ENCODE data around the gene DIAPH3.

DIAPH3 gene

GRCh38 chr13:59701261-59701660 is 462.5 kb downstream of the DIAPH3 start:
- DNase-seq (ENCODE audit: insufficient read length, low spot score): no peak
- no peak for FAIRE-seq
- no peak for TF ChIP-seq PAX5 (IDR thresholded peaks at IDR 0.05; ENCODE audit: insufficient read depth, low read length, severe bottlenecking)
- no peak for TF ChIP-seq TAF1 (IDR thresholded peaks at IDR 0.05; ENCODE audit: low read depth, low read length)
- no peak for TF ChIP-seq POU2F2 (IDR thresholded peaks at IDR 0.05; ENCODE audit: low read depth, low read length)
- TF ChIP-seq POLR2A (IDR thresholded peaks at IDR 0.05; ENCODE audit: low read depth, low read length): no peak
- no peak for TF ChIP-seq POLR2AphosphoS5 (IDR thresholded peaks at IDR 0.05; ENCODE audit: low read depth, low read length)
- no peak for TF ChIP-seq SPI1 (IDR thresholded peaks at IDR 0.05; ENCODE audit: low read depth, low read length)

DNA sequence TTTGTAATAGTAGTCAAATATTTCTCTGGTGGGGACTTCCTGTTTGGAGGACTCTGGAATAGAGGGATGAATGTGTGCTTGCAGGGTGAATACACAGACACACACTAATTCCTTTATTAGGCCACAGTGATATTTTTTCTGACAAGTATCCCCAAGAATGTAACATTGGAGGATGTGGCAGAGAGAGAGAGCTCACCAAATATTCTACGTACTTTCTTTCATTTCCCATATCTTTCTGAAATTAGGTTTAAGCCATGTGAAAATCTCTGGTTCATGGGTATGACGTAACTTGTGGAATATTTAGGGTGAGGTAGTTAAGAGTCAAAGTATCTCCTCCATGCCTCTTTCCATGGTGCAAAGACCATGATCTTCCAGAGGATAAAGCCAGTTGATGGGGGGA is 463.4 kb downstream of the DIAPH3 start:
- DNase-seq (ENCODE audit: insufficient read length, low spot score): no peak
- TF ChIP-seq TAF1 (IDR thresholded peaks at IDR 0.05; ENCODE audit: low read depth, low read length) (no peak), POU2F2 (IDR thresholded peaks at IDR 0.05; ENCODE audit: low read depth, low read length) (no peak), PAX5 (IDR thresholded peaks at IDR 0.05; ENCODE audit: insufficient read depth, low read length, severe bottlenecking) (no peak), SPI1 (IDR thresholded peaks at IDR 0.05; ENCODE audit: low read depth, low read length) (no peak), POLR2A (IDR thresholded peaks at IDR 0.05; ENCODE audit: low read depth, low read length) (no peak), POLR2AphosphoS5 (IDR thresholded peaks at IDR 0.05; ENCODE audit: low read depth, low read length) (no peak)
- FAIRE-seq: no peak

DNA sequence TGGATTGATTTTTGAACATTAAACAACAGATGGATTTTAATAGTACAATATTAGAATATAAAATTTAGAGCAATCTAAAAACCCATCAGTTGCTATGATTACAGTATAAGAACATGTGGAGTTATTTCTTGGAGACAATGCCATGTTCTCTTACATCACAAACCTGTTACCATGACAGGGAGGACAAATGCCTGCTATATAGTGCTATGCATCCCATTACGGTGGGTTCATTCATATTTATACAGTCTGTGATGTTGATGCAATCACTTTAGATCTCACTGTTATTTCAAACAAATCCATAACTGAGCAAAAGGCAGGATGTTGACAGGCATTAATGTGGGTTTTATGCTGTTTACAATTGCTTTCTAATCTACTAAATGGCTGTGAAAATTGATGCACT is 467.5 kb downstream of the DIAPH3 start:
- FAIRE-seq (no peak), DNase-seq (ENCODE audit: insufficient read length, low spot score) (no peak)
- no peak for TF ChIP-seq POLR2AphosphoS5 (IDR thresholded peaks at IDR 0.05; ENCODE audit: low read depth, low read length)

DNA sequence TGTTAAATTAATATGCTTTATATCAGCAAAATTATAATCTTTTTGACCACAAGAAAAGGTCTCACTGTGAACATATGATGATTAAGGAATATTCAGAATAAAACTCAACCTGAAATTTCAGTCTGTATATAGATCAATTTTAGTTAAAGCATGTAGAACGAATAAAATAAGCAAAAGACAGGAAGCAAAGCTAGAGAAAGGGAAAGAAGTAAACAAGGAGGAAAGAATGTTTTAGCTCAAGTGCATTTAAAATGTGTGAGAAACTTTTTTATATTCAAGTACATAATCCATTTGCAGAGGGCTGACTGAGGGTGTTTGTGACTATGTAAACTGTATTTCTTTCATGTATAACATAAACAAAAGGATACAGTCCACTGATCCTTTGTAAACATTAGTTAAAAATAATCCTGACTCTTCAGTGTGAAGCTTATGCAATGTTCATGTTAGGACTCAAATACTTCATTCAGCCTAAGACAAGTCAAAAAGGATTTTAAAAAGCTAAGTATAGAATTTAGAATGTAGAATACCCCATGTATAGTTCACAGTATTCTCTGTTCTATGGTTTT is 472.1 kb downstream of the DIAPH3 start:
- no peak for TF ChIP-seq PAX5 (IDR thresholded peaks at IDR 0.05; ENCODE audit: insufficient read depth, low read length, severe bottlenecking)
- TF ChIP-seq SPI1 (IDR thresholded peaks at IDR 0.05; ENCODE audit: low read depth, low read length): no peak
- TF ChIP-seq POLR2AphosphoS5 (IDR thresholded peaks at IDR 0.05; ENCODE audit: low read depth, low read length): no peak
- no peak for TF ChIP-seq POU2F2 (IDR thresholded peaks at IDR 0.05; ENCODE audit: low read depth, low read length)
- no peak for TF ChIP-seq POLR2A (IDR thresholded peaks at IDR 0.05; ENCODE audit: low read depth, low read length)
- no peak for TF ChIP-seq TAF1 (IDR thresholded peaks at IDR 0.05; ENCODE audit: low read depth, low read length)
- FAIRE-seq (no peak), DNase-seq (ENCODE audit: insufficient read length, low spot score) (no peak)

- TF ChIP-seq TAF1 (IDR thresholded peaks at IDR 0.05; ENCODE audit: low read depth, low read length): no peak
- no peak for TF ChIP-seq POU2F2 (IDR thresholded peaks at IDR 0.05; ENCODE audit: low read depth, low read length)
- TF ChIP-seq SPI1 (IDR thresholded peaks at IDR 0.05; ENCODE audit: low read depth, low read length): no peak
- TF ChIP-seq POLR2AphosphoS5 (IDR thresholded peaks at IDR 0.05; ENCODE audit: low read depth, low read length): no peak
- no peak for TF ChIP-seq POLR2A (IDR thresholded peaks at IDR 0.05; ENCODE audit: low read depth, low read length)
- no peak for TF ChIP-seq PAX5 (IDR thresholded peaks at IDR 0.05; ENCODE audit: insufficient read depth, low read length, severe bottlenecking)
- no peak for FAIRE-seq
- DNase-seq (ENCODE audit: insufficient read length, low spot score): no peak
These were observed 472.7 kb downstream of the DIAPH3 start for GRCh38 chr13:59690857-59691500.

GRCh38 chr13:59689057-59689456 is 474.7 kb downstream of the DIAPH3 start:
- no peak for DNase-seq (ENCODE audit: insufficient read length, low spot score)
- FAIRE-seq: no peak
- TF ChIP-seq POLR2AphosphoS5 (IDR thresholded peaks at IDR 0.05; ENCODE audit: low read depth, low read length) (no peak), PAX5 (IDR thresholded peaks at IDR 0.05; ENCODE audit: insufficient read depth, low read length, severe bottlenecking) (no peak), POLR2A (IDR thresholded peaks at IDR 0.05; ENCODE audit: low read depth, low read length) (no peak), POU2F2 (IDR thresholded peaks at IDR 0.05; ENCODE audit: low read depth, low read length) (no peak), TAF1 (IDR thresholded peaks at IDR 0.05; ENCODE audit: low read depth, low read length) (no peak)

GRCh38 chr13:59686798-59687394 is 476.8 kb downstream of the DIAPH3 start:
- no peak for DNase-seq (ENCODE audit: insufficient read length, low spot score)
- TF ChIP-seq POU2F2 (IDR thresholded peaks at IDR 0.05; ENCODE audit: low read depth, low read length) (no peak), PAX5 (IDR thresholded peaks at IDR 0.05; ENCODE audit: insufficient read depth, low read length, severe bottlenecking) (no peak), POLR2A (IDR thresholded peaks at IDR 0.05; ENCODE audit: low read depth, low read length) (no peak), SPI1 (IDR thresholded peaks at IDR 0.05; ENCODE audit: low read depth, low read length) (no peak), TAF1 (IDR thresholded peaks at IDR 0.05; ENCODE audit: low read depth, low read length) (no peak)
- FAIRE-seq: no peak

DNA sequence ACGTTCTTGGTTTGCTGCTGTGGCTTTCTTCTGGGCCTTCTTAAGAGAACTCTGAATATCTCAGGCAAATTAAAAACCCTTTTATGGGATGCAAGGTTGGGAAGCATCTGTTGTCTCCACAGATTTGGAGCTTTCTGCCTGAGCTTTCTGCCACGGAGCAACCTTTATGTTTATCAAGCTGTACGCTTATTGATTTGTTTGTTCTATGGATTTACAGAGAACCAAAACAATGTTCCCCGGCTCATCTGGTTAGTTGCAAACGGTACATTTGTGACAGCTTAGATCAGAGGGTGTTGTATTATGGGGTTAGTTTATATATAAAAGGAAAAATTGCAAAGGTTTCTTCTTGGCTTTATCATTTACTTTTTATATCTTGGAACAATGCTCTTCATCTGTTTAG is 479.6 kb downstream of the DIAPH3 start:
- no peak for DNase-seq (ENCODE audit: insufficient read length, low spot score)
- no peak for FAIRE-seq

GRCh38 chr13:59681636-59682311 is 482.0 kb downstream of the DIAPH3 start:
- FAIRE-seq (no peak), DNase-seq (ENCODE audit: insufficient read length, low spot score) (no peak)
- TF ChIP-seq POLR2A (IDR thresholded peaks at IDR 0.05; ENCODE audit: low read depth, low read length): no peak
- TF ChIP-seq PAX5 (IDR thresholded peaks at IDR 0.05; ENCODE audit: insufficient read depth, low read length, severe bottlenecking): no peak
- no peak for TF ChIP-seq POU2F2 (IDR thresholded peaks at IDR 0.05; ENCODE audit: low read depth, low read length)
- TF ChIP-seq TAF1 (IDR thresholded peaks at IDR 0.05; ENCODE audit: low read depth, low read length): no peak

More for the DNA sequence above, 479.6 kb downstream of the DIAPH3 start:
- TF ChIP-seq SPI1 (IDR thresholded peaks at IDR 0.05; ENCODE audit: low read depth, low read length) (no peak), TAF1 (IDR thresholded peaks at IDR 0.05; ENCODE audit: low read depth, low read length) (no peak), POLR2AphosphoS5 (IDR thresholded peaks at IDR 0.05; ENCODE audit: low read depth, low read length) (no peak), POLR2A (IDR thresholded peaks at IDR 0.05; ENCODE audit: low read depth, low read length) (no peak), PAX5 (IDR thresholded peaks at IDR 0.05; ENCODE audit: insufficient read depth, low read length, severe bottlenecking) (no peak), POU2F2 (IDR thresholded peaks at IDR 0.05; ENCODE audit: low read depth, low read length) (no peak)
